Measurements from ENCODE around the gene ADK. TPM values are rescaled to one million over a fixed set of nuclear protein-coding genes. Genes with fewer than 3 reads are reported as not detected.

ADK gene
- total RNA-seq, 1 donor from 2014 or later: 31.9 TPM

DNA sequence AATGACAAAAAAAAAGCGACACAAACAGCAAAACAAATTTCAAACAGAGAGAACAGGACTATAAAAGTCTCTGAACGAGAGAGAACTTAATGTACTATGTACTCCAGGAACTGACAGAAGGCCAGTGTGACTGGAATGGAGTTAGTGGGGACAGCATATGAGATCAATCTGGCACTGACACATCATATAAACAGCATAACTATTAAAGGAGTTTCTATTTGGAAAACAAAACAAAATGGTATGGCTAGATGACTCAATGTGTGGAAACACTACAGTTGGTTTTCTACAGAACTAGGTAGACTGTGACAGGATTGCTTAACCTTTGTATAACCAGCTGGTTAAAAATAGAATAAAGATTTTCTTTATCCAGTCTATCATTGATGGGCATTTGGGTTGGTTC lies 442.4 kb downstream of the ADK start:
- Mint-ChIP-seq H3K9me3 (ENCODE audit: low read depth) (no peaks in the 10 kb centered on the region), H3K36me3 (ENCODE audit: low read depth) (no peaks in the 10 kb centered on the region), H3K4me1 (ENCODE audit: low read depth) (peaks cover 19% of the 10 kb centered on the region), H3K27me3 (ENCODE audit: low read depth) (no peaks in the 10 kb centered on the region), H3K27ac (ENCODE audit: unreplicated experiment) (no peak overlapping the region), H3K4me3 (ENCODE audit: unreplicated experiment) (no peak overlapping the region)
- DNase-seq (ENCODE audit: low spot score): no peak
- TF ChIP-seq, protein P1, sequence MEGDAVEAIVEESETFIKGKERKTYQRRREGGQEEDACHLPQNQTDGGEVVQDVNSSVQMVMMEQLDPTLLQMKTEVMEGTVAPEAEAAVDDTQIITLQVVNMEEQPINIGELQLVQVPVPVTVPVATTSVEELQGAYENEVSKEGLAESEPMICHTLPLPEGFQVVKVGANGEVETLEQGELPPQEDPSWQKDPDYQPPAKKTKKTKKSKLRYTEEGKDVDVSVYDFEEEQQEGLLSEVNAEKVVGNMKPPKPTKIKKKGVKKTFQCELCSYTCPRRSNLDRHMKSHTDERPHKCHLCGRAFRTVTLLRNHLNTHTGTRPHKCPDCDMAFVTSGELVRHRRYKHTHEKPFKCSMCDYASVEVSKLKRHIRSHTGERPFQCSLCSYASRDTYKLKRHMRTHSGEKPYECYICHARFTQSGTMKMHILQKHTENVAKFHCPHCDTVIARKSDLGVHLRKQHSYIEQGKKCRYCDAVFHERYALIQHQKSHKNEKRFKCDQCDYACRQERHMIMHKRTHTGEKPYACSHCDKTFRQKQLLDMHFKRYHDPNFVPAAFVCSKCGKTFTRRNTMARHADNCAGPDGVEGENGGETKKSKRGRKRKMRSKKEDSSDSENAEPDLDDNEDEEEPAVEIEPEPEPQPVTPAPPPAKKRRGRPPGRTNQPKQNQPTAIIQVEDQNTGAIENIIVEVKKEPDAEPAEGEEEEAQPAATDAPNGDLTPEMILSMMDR (IDR thresholded peaks at IDR 0.05): no peak

DNA sequence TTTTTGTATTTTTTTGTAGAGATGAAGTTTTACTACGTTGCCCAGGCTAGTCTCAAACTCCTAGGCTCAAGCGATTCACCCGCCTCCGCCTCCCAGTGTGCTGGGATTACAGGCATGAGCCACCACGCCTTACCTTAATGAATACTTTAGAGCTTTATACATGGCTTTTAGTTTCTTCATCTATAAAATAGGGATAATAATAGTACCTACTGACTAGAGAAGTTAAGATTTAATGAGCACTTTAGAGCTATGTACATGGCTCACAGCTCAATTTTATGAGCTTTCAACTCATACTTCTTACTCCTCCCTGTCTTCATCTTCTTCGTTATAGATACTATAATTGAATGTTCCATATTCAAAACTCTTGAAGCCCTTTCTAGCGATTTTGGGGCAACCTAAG lies 445.7 kb downstream of the ADK start:
- DNase-seq (ENCODE audit: low spot score): no peak
- Mint-ChIP-seq H3K27me3 (ENCODE audit: low read depth) (no peaks in the 10 kb centered on the region), H3K27ac (ENCODE audit: unreplicated experiment) (no peak overlapping the region), H3K36me3 (ENCODE audit: low read depth) (no peaks in the 10 kb centered on the region), H3K9me3 (ENCODE audit: low read depth) (no peaks in the 10 kb centered on the region), H3K4me3 (ENCODE audit: unreplicated experiment) (no peak overlapping the region), H3K4me1 (ENCODE audit: low read depth) (peaks cover 7% of the 10 kb centered on the region)
- TF ChIP-seq, protein P1 (IDR thresholded peaks at IDR 0.05): no peak

DNA sequence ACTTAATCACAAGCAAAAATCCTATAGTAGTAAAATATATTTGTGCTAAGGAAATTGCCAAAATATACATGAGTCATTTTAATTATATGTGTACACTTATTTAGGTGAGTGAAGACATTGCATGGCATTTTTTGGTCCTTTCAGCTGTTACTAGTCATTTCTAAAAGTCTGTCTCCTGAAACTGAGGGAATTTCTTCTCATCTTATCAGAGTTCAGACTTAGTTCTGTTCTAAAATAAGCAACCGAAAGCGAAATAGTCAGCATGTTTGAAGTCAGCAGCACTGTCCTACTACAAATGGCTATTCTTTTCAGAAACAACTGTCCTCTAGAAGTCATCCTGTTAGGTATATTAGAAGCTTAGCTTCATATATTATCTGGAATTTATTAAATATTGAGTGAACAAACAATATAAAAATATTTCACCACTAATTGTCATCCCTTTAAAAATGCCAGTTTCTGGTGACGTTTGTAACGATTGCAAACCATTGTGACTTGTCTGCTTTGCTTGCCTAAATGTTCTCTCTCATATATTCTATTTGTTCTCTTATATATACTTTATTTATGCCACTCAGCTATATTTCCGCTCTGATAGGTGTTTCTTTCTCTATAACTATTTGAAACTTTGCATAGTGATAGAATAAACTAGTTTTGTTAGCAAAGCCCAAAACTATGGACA lies 448.0 kb downstream of the ADK start:
- no peak overlapping the region for H3K27ac Mint-ChIP-seq (ENCODE audit: unreplicated experiment)
- DNase-seq (ENCODE audit: low spot score): no peak
- TF ChIP-seq, protein P1 (IDR thresholded peaks at IDR 0.05): no peak
- H3K4me3 Mint-ChIP-seq (ENCODE audit: unreplicated experiment): no peak overlapping the region
- H3K27me3 Mint-ChIP-seq (ENCODE audit: low read depth): no peaks in the 10 kb centered on the region
- no peaks in the 10 kb centered on the region for H3K4me1 Mint-ChIP-seq (ENCODE audit: low read depth)
- peaks cover 8% of the 10 kb centered on the region for H3K36me3 Mint-ChIP-seq (ENCODE audit: low read depth)
- peaks cover 4% of the 10 kb centered on the region for H3K9me3 Mint-ChIP-seq (ENCODE audit: low read depth)

DNA sequence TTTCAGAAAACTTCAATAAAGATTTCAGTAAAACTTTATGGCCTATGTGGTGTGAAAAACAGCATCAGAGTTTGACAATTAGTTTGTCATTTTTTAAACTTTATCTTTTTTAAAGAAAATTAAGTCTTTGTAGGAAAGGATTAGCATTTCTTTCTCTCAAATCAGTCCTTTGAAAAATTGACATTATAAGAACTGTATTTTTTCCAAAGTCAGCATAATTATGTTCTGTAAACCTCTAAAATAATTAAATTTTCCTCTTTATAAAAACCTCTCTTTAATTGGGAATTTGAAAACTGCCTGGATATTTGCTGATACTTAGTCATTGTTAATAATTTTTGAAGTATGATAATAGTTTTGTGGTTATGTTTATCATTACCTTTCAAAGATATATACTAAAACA lies 448.7 kb downstream of the ADK start:
- Mint-ChIP-seq H3K36me3 (ENCODE audit: low read depth) (peaks cover 11% of the 10 kb centered on the region), H3K27ac (ENCODE audit: unreplicated experiment) (no peak overlapping the region), H3K4me1 (ENCODE audit: low read depth) (no peaks in the 10 kb centered on the region), H3K27me3 (ENCODE audit: low read depth) (no peaks in the 10 kb centered on the region), H3K9me3 (ENCODE audit: low read depth) (peaks cover 10% of the 10 kb centered on the region), H3K4me3 (ENCODE audit: unreplicated experiment) (no peak overlapping the region)
- no peak for DNase-seq (ENCODE audit: low spot score)
- TF ChIP-seq, protein P1 (IDR thresholded peaks at IDR 0.05): no peak

DNA sequence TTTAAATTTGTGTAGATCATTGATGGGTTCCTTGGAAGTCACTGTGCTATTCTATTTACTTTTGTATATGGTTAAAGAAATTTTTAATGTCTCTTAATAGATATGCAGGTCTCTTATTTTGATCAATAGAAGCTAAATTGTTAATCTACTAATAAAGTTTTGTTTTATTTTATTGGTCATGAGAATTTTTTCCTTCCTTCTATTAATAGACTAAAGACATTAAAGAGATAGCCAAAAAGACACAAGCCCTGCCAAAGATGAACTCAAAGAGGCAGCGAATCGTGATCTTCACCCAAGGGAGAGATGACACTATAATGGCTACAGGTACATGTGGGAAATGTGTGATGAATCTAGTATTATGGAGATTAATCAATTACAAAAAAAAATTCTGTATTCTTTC lies 449.1 kb downstream of the ADK start:
- no peaks in the 10 kb centered on the region for H3K27me3 Mint-ChIP-seq (ENCODE audit: low read depth)
- TF ChIP-seq, protein P1 (IDR thresholded peaks at IDR 0.05): no peak
- no peak overlapping the region for H3K4me3 Mint-ChIP-seq (ENCODE audit: unreplicated experiment)
- H3K4me1 Mint-ChIP-seq (ENCODE audit: low read depth): no peaks in the 10 kb centered on the region
- peaks cover 11% of the 10 kb centered on the region for H3K36me3 Mint-ChIP-seq (ENCODE audit: low read depth)
- no peak overlapping the region for H3K27ac Mint-ChIP-seq (ENCODE audit: unreplicated experiment)
- no peak for DNase-seq (ENCODE audit: low spot score)
- H3K9me3 Mint-ChIP-seq (ENCODE audit: low read depth): peaks cover 10% of the 10 kb centered on the region

Measured in chondrocyte (in vitro differentiated cells).